Aorta (tissue), 5 donors: Measurements from ENCODE around the gene EML1. TPM values are rescaled to one million over a fixed set of nuclear protein-coding genes. Genes with fewer than 3 reads are reported as not detected.
A peak's percentile ranks its signal among the peaks of the same experiment; 100 is the strongest.

ENCODE experiments used
- ATAC-seq: fragments of 200-7000 bp; cut with Tn5 transposase; one replicate; pipeline ENCODE4 v1.9.1; 2022; ENCODE audit warnings: moderate library complexity; ENCODE audit not compliant: low FRiP score
- DNase-seq, 2 donors: peaks; one replicate each; pipeline ENCODE4 v3.0.0-alpha.2; 2020
- H3K27ac ChIP-seq, 2 donors: one replicate each; pipeline ENCODE4 v1.5.1; 2013; ENCODE audit warnings: low read length in 2 of 2, mild to moderate bottlenecking in 2 of 2, moderate library complexity in 2 of 2, control low read depth in 1 of 2, inconsistent platforms in 1 of 2, low read depth in 1 of 2
- H3K27me3 ChIP-seq, 2 donors: one replicate each; pipeline ENCODE4 v1.6.1; 2013; ENCODE audit warnings: control low read depth in 1 of 2, low read length in 1 of 2, mild to moderate bottlenecking in 1 of 2, moderate library complexity in 1 of 2; ENCODE audit not compliant: insufficient read depth in 2 of 2, control insufficient read depth in 1 of 2
- H3K36me3 ChIP-seq, 2 donors: one replicate each; pipeline ENCODE4 v1.6.1; 2013; ENCODE audit warnings: control low read depth in 1 of 2, low read length in 1 of 2, mild to moderate bottlenecking in 1 of 2; ENCODE audit not compliant: insufficient read depth in 2 of 2, control insufficient read depth in 1 of 2
- H3K4me1 ChIP-seq, 2 donors: one replicate each; pipeline ENCODE4 v1.6.1; 2013; ENCODE audit warnings: low read length in 2 of 2, control low read depth in 1 of 2, mild to moderate bottlenecking in 1 of 2, moderate library complexity in 1 of 2; ENCODE audit not compliant: insufficient read depth in 2 of 2, control insufficient read depth in 1 of 2
- H3K4me3 ChIP-seq, 2 donors: one replicate each; pipeline ENCODE4 v1.5.1; 2013; ENCODE audit warnings: low read length in 2 of 2, control low read depth in 1 of 2, mild to moderate bottlenecking in 1 of 2
- H3K9me3 ChIP-seq: one replicate; pipeline ENCODE4 v1.6.1; 2013; ENCODE audit warnings: mild to moderate bottlenecking, low read length; ENCODE audit not compliant: control insufficient read depth
- WGBS, 2 donors: extraction: QIAGEN DNeasy Blood & Tissue Kit; methylation state at CpG; one replicate each; pipeline ENCODE4 v1.1.7; 2013; 5-methylcytosine and 5-hydroxymethylcytosine counted together
- intact Hi-C, 2 donors: fragments of 100-400 bp; cut with DNase I; formaldehyde crosslinking; loops; one replicate each; pipeline versions ENCODE4 v1.14.2 to v1.15.0; 2022
- long read RNA-seq, 2 donors: library from polyadenylated mRNA; unstranded; transcript quantifications; one replicate each; pipeline ENCODE4 v2.0.0, GENCODE V29; 2020 to 2021
- polyA plus RNA-seq, 2 donors: library from polyadenylated mRNA; stranded (reverse); fragments of 200-250 nt; gene quantifications; one replicate each; pipeline ENCODE4 v1.2.3, GENCODE V29; 2013
- total RNA-seq, 2 donors: library from RNA; stranded (reverse); fragmentation: NEBNext Ultra II Directional; extraction: Animal tissue kit (Norgen Biotek cat#: 25700); gene quantifications; one replicate each; pipeline ENCODE4 v1.2.1, GENCODE V29; 2021
- donor health status: healthy with polysubstance abuse.
- donor health status: Bipolar disorder and iron deficiency.
- donor health status: DM: no; HTN: no; CAD: no.
- donor health status: DM: no; HTN: no; CAD: no.
- donor health status: DM: yes; HTN: yes; CAD: no.

EML1 gene
- total RNA-seq (10 to 100 TPM; 45.9 to 62.0 TPM), polyA plus RNA-seq (10 to 100 TPM in 1 of 2 donors, 1 to 10 TPM in 1; 4.8 to 27.4 TPM)
- long read RNA-seq, donor 1, full-length matches to known transcripts = 3 of 42 reads
- long read RNA-seq, donor 1, partial matches to known transcripts = 22 of 42 reads
- long read RNA-seq, donor 1, other reads (novel, unspliced or antisense) = 17 of 42 reads
- long read RNA-seq, donor 2, full-length matches to known transcripts = 6 of 38 reads
- long read RNA-seq, donor 2, partial matches to known transcripts = 5 of 38 reads
- long read RNA-seq, donor 2, other reads (novel, unspliced or antisense) = 27 of 38 reads

- Histone ChIP-seq H3K36me3 (no peaks in the 10 kb centered on the region), H3K4me1 (no peaks in the 10 kb centered on the region), H3K4me3 (peak within 1 kb of the TSS; percentile 92 to 96), H3K27ac (peak within 1 kb of the TSS; percentile 69 to 93), H3K9me3 (no peaks in the 10 kb centered on the region), H3K27me3 (no peaks in the 10 kb centered on the region)
- DNase-seq (peak; percentile 91 to 95), ATAC-seq (peak; percentile 93)
- intact Hi-C loops = loop anchor here (2.0 to 5.0 kb wide), 5 partner anchors 36 to 111 kb away; partner anchors contain the start of gene CYP46A1 (in 1 of the 2)
- 0 to 1% methylated on average over 55 to 121 of the region's 121 CpGs for WGBS, 2 donors
Measured at GRCh38 chr14:99793213-99794150, at the start of gene EML1. TSS of gene EML1 (plus strand) at chr14:99793413. CDS start at chr14:99793477, 64 bp downstream.

- WGBS, 2 donors = 32 to 48% methylated on average over 11 of the region's 11 CpGs
- ATAC-seq (no peak), DNase-seq (no peak)
- intact Hi-C loops = no loop called here
- no peak overlapping the region for H3K27ac ChIP-seq
- H3K36me3 ChIP-seq = no peaks in the 10 kb centered on the region
- no peaks in the 10 kb centered on the region for H3K4me1 ChIP-seq
- H3K27me3 ChIP-seq = no peaks in the 10 kb centered on the region
- H3K4me3 ChIP-seq = no peak overlapping the region
- H3K9me3 ChIP-seq = no peaks in the 10 kb centered on the region
Measured at GRCh38 chr14:99744199-99744872, 48.9 kb upstream of the EML1 start.

GRCh38 chr14:99744873-99745224 lies 48.4 kb upstream of the EML1 start:
- ATAC-seq = no peak
- peak overlapping the region in 1 of 2 donors; percentile 39 for H3K27ac ChIP-seq
- WGBS, 2 donors = 71 to 73% methylated on average over 7 of the region's 7 CpGs

GRCh38 chr14:99745307-99745951 lies 47.8 kb upstream of the EML1 start:
- H3K27me3 ChIP-seq = no peaks in the 10 kb centered on the region
- no peaks in the 10 kb centered on the region for H3K36me3 ChIP-seq
- no peak overlapping the region for H3K4me3 ChIP-seq
- ATAC-seq (peak; percentile 69), DNase-seq (no peak)
- intact Hi-C loops = no loop called here
- no peaks in the 10 kb centered on the region for H3K9me3 ChIP-seq
- H3K4me1 ChIP-seq = no peaks in the 10 kb centered on the region
- H3K27ac ChIP-seq = peak overlapping the region; percentile 44 to 76
- WGBS, 2 donors = 27 to 31% methylated on average over 10 of the region's 10 CpGs

More at GRCh38 chr14:99744873-99745224, 48.4 kb upstream of the EML1 start:
- Histone ChIP-seq H3K4me3 (no peak overlapping the region), H3K27me3 (no peaks in the 10 kb centered on the region), H3K9me3 (no peaks in the 10 kb centered on the region), H3K36me3 (no peaks in the 10 kb centered on the region), H3K4me1 (no peaks in the 10 kb centered on the region)
- DNase-seq = no peak
- intact Hi-C loops = no loop called here

- H3K9me3 ChIP-seq = no peaks in the 10 kb centered on the region
- H3K4me1 ChIP-seq = no peaks in the 10 kb centered on the region
- ATAC-seq (no peak), DNase-seq (no peak)
- no peak overlapping the region for H3K4me3 ChIP-seq
- H3K27ac ChIP-seq = no peak overlapping the region
- 87 to 92% methylated on average over 6 to 7 of the region's 7 CpGs for WGBS, 2 donors
- H3K36me3 ChIP-seq = no peaks in the 10 kb centered on the region
- intact Hi-C loops = no loop called here
- H3K27me3 ChIP-seq = no peaks in the 10 kb centered on the region
Measured at GRCh38 chr14:99747167-99747566, 46.0 kb upstream of the EML1 start.

- intact Hi-C loops = no loop called here
- no peak for DNase-seq
- Histone ChIP-seq H3K27ac (no peak overlapping the region), H3K36me3 (no peaks in the 10 kb centered on the region), H3K4me1 (no peaks in the 10 kb centered on the region), H3K9me3 (no peaks in the 10 kb centered on the region), H3K4me3 (no peak overlapping the region), H3K27me3 (no peaks in the 10 kb centered on the region)
- ATAC-seq = no peak
- WGBS, 2 donors = 93% methylated on average over 22 of the region's 22 CpGs
Measured at GRCh38 chr14:99747582-99748330, 45.5 kb upstream of the EML1 start.

GRCh38 chr14:99748529-99748928 lies 44.7 kb upstream of the EML1 start:
- no peak for DNase-seq
- intact Hi-C loops = no loop called here
- Histone ChIP-seq H3K27ac (no peak overlapping the region), H3K9me3 (no peaks in the 10 kb centered on the region), H3K36me3 (no peaks in the 10 kb centered on the region), H3K4me1 (no peaks in the 10 kb centered on the region), H3K4me3 (no peak overlapping the region), H3K27me3 (no peaks in the 10 kb centered on the region)
- no peak for ATAC-seq
- WGBS, 2 donors = 87 to 92% methylated on average over 9 of the region's 9 CpGs

GRCh38 chr14:99749142-99749541 lies 44.1 kb upstream of the EML1 start:
- 87 to 93% methylated on average over 13 of the region's 13 CpGs for WGBS, 2 donors
- Histone ChIP-seq H3K9me3 (no peaks in the 10 kb centered on the region), H3K4me1 (peaks cover 0 to 1% of the 10 kb centered on the region in 2 donors), H3K27me3 (no peaks in the 10 kb centered on the region), H3K27ac (no peak overlapping the region), H3K36me3 (no peaks in the 10 kb centered on the region), H3K4me3 (no peak overlapping the region)
- DNase-seq = no peak
- ATAC-seq = no peak
- intact Hi-C loops = no loop called here
